ENCODE data around the gene IKBIP.
"Not testable (repeated sequence)": the region's sequence is repeated elsewhere in the genome, so short reads cannot be mapped to it uniquely, and the experiment has no call there.

The IKBIP gene, protein sequence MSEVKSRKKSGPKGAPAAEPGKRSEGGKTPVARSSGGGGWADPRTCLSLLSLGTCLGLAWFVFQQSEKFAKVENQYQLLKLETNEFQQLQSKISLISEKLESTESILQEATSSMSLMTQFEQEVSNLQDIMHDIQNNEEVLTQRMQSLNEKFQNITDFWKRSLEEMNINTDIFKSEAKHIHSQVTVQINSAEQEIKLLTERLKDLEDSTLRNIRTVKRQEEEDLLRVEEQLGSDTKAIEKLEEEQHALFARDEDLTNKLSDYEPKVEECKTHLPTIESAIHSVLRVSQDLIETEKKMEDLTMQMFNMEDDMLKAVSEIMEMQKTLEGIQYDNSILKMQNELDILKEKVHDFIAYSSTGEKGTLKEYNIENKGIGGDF

DNA sequence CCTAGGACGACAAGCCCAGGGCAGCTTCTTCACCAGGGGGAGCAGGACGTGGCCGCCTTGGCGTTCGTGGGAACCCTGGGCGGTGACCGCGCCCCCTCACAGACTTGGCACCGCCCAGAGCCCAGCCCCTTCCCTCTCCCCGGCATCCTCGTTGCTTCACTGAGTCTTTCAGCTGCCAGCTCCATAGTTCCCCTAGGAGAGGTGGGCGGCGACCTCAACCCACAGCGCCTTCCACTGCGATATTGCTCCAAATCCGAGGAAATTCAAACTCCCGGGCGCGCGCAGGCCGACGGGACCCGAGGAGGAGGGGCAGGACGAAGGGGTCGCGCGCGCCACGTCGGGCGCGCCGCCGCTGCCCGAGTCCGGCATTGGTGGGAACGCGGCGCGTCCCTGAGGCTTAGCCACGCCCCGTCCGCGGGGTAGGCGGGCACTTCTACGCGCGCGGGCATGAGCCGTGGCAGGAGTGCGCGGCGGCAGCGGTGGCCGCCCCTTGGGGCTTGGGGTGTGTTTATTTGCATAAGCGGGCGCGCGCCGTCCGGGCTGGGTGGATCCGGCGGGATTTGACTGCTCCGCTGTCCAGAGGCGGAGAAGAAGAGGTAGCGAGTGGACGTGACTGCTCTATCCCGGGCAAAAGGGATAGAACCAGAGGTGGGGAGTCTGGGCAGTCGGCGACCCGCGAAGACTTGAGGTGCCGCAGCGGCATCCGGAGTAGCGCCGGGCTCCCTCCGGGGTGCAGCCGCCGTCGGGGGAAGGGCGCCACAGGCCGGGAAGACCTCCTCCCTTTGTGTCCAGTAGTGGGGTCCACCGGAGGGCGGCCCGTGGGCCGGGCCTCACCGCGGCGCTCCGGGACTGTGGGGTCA lies at the start of gene IKBIP, which contains the start of gene APAF1:
Gene IKBIP, minus strand, starts transcription at position 77 of the 860 bp plus-strand sequence. CDS start 87 bp downstream, outside the sequence.
Gene APAF1, plus strand, starts transcription at position 579 of the 860 bp plus-strand sequence. CDS start 3,070 bp downstream, outside the sequence.
- DNase-seq (ENCODE audit: low read depth), result peak; percentile 95

DNA sequence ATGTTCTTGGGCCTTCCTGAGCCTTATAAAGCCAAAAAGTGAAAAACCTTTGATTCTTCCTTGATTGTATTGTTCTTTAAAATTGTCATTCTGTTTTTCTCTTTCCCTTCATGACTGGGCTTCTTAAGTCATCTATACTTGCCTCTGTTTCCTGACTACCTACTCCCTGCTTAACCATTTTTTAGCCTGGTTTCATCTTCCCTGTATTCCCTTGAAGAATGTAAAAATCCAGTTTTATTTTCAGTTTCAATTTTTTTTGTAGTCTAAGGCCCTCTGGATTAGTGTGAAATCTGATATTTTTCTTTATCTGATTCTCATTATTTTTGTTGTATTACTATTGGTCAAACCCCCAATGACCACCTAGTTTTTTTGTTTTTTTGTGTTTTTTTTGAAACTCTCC lies 46.8 kb upstream of the IKBIP start:
- DNase-seq (ENCODE audit: low read depth), result no peak

DNA sequence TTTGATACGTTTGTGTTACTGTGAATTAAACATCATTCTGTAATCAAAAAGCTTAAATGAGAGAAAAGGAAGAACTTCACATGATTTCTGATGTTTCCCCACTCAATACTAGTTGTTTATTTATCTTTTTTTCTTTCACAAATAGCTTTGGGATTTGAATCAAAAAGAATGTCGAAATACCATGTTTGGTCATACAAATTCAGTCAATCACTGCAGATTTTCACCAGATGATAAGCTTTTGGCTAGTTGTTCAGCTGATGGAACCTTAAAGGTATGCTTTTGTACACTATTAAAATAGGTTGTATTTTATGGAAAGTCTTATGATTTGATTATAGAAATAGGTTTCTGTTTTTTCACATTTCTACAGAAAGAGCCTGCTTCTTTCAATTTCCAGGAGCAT lies 42.0 kb upstream of the IKBIP start:
- no peak for DNase-seq (ENCODE audit: low read depth)

DNA sequence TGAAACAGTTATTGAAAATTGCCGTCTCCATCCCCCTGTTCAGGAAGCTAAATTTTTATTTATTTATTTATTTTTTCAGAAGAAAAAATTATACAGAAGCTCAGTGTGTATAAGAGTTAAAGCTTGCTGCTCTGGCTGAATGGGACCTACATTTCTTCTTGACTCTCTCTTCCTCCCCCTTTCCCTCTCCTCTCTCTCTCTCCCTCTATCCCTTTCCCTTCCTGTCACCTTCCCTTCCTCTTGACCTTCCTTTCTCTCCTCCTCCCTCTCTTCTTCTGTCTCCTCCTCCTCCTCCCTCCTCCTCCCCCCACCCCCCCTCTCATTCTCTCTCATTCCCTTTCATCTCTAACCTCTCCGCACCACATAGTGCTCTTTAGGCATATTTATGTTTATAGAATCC lies 39.6 kb upstream of the IKBIP start:
- no peak for DNase-seq (ENCODE audit: low read depth)

DNA sequence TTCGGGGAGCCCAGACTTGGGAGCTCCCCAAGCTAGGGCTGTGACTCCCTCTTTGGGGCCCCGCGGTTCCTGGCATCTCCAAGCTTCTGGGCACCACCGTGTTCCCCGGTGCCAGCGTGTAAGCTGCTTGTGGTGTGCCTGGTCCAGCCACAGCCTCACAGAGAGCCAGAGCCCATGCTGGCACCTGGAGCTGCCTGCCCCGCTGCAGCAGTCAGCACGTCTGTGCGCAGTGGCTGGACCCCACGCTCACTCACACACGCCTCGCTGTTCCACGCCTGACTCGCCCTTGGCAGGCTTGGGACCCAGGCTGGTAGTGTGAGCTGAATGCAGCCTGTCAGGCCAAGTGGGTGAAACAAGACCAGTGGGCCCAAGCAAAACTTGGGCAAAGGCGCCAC lies 35.0 kb upstream of the IKBIP start:
- DNase-seq (ENCODE audit: low read depth), result no peak

DNA sequence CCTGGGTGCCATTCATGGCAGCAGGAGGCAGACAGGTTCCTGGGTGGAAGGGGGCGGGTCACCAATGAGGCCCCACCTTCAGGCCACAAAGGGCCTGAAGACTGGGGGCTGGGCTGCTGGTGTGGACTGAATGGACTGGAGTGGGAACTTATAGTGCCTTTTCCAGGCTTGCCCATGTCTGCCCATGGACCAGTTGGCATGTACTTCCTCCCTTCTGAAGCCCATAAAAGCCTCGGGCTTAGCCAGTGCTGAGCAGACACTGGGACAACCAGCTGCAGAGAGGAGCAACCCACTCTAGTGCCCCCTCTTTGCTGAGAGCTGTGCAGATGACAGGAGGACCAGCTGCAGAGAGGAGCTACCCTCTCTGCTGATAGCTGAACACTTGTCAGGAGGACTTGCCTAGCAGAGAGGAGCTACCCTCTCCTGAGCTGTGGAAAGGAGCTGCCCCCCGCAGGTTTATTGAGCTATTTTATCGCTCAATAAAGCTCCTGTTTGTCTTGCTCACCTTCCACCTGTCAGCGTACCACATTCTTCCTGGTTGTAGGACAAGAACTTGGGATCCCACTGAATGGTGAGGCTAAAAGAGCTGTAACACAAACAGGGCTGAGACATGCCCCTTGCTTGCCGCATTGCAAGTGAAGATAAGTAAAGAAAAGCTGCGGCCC lies 34.5 kb upstream of the IKBIP start:
- no peak for DNase-seq (ENCODE audit: low read depth)

DNA sequence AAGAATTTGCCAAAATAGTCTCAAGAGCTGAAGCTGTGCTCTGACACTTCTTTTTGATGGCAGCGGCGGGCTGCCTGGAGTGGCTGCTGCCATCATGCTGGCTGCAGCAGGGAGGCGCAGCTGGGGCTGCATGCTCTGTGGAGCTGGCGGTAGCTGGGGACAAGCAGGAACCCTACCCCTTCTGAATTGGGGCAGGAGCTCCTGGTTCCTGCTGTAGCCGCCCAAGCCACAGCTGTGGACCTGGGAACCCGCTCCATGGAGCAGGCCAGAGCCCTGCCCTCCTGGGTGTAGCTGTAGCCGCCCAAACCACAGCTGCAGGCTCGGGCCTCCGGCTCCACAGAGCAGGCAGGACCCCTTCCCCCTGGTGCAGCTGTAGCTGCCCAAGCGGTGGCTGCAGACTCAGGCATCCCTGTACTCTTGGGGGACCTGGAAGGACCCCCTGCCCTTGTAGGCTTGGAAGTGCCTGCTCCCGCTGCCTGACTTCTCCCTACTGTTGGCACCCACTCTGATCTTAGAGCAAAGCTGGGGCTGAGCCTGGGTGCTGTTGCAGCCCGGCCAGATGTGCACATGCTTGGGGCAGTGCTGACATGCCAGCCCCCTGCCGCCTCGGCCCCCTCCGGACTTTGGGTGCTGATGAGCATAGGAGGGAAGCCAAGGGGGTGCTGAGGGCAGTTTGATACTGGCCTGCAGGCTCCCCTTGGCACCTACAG lies 33.8 kb upstream of the IKBIP start:
- no peak for DNase-seq (ENCODE audit: low read depth)

DNA sequence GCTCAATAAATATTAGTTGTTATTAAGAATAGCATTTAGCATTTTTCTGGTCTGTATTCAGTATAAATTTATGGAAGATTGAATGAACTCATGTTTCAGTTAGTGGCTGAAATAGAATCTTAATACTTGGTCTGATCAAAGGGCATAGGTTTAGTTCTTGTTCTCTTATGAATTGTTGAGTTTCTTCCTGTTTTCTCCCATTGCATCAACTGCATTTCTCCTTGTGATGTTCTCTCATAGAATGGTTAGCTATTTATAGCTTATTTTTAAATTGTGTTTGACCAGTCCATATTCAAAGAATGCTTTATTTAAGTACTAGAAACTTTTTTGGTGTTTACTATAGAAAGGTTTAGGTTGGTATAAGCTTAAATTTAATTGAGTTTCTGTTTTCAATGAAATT lies 30.3 kb upstream of the IKBIP start:
- no peak for DNase-seq (ENCODE audit: low read depth)

DNA sequence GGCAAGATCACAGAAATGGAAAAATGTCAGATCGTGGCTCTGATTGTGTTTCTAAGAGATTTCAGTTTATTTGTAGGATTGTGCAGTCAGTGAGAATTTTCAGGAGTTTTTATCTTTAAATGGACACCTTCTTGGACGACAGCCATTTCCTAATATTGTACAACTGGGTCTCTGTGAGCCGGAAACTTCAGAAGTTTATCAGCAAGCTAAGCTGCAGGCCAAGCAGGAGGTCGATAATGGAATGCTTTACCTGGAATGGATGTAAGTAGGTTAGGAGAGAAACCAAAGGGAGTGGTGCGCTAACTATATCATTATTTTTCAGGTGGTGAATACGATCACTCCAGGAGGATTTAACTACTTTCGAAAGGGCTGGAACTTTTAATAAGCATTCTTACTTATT lies 26.9 kb upstream of the IKBIP start:
- DNase-seq (ENCODE audit: low read depth), result no peak

DNA sequence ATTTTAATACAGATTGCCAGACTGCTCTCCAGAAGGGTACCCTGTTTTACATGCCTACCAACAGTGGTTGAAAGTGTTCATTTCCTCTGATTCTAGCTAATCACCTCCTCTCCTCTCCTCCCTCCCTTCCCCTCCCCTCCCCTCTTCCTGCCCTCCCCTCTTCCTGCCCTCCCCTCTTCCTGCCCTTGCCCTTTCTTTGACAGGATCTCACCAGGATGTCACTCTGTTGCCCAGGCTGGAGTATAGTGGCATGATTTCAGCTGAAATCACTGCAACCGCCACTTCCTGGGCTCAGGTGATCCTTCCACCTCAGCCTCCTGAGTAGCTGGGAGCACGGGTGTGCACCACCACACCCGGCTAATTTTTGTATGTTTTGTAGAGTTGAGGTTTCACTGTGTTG lies 25.2 kb upstream of the IKBIP start:
- DNase-seq (ENCODE audit: low read depth), result no peak

DNA sequence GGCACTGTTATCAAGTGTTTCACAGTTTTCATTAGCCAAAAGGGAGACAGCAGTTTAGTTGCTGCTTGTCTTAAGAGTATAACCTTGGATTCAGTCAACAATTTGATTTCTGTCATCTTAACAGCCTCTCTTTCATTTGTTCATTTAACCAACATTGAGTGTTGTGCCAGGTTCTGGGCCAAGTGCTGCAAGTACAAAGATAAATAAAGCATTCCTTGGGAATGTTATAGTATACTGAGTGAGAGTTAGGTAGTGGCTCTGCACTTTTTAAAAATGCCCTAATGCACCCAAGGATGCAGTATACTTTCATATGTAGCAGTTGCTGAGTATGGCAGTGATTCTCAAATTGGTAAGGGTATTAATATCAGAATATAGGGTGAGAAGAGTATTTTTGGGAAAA lies 15.9 kb upstream of the IKBIP start:
- no peak for DNase-seq (ENCODE audit: low read depth)

DNA sequence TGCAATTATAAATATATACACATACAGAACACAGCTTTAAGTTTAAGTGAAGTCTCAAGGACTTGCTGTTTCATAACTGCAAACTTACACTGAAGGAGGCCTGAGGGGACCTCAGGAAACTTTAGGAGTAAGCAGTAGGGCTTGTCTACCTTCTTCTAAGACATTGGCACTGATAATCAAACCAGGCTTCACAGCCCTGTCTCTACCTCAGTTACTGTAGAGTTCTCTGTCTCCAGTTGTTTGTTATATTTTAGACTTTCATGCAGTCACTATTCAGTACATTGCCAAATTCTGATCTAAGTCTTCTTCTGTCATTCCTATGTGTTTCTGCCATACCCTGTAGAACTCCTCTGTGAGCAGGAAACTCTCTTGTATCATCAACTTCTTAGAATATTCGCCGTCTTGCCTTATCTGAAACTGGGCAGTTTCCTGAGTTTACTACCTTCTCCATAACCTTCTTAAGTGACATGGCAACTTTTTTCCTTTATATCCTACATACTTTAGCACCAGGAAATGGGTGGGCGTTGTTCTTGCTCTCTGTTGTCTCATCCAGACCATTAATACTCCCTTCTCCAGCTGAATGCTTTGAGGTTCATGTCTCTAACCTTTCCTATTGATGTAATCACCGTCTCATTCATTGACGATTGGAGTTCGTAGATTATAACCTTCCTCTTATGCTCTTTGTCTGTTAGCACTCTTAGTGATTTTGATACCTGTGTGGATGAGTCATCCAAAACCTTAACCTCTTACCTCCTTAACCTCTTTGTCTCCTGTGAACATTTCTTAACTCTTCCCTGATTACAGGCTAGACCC lies 11.9 kb upstream of the IKBIP start:
- no peak for DNase-seq (ENCODE audit: low read depth)

DNA sequence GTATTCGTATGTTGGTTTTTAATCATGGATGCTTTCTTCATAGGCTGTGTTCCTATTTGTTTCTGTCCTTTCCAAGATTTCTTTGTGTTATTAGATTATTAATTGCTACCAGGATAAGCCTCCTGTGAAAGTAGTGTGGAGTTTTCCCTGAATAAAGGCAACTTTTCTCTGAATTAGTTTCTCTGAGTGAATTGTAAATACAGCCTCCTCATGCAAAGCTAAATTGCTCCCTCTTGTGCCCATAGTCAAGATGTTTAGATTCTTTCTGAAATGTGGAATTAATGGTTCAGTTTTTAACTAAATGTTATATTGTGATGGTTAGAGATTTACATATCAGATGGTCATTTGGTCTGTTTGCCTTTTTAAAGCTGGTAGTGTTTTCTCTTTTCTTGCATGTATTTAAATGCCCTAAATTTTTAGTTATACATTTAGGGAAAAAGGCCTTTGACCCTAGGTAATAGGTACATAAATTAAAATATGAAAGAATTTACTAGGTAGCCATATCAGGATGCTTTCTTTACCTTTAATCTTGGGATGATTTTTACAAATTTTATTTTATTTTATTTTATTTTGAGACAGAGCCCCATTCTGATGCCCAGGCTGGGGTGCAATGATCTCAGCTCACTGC lies 9.4 kb upstream of the IKBIP start:
- DNase-seq (ENCODE audit: low read depth), result no peak

DNA sequence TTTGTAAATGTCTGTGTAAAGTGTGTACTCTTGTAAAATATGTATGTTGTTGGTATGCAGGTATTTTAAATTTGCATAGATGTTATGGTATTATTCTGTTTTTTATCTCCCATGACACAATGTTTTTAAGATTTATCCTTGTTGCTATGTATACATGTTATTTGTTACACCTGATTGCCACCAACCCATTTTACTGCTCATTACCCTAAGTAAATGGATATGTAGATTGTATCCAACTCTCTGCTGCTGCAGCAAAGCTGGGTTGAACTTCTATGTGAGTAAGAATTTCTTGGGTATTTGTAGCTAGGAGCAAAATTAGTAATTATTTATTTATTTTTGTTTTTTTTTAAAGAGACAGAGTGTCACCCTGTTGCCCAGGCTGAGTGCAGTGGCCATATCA lies 6.7 kb upstream of the IKBIP start:
- no peak for DNase-seq (ENCODE audit: low read depth)

DNA sequence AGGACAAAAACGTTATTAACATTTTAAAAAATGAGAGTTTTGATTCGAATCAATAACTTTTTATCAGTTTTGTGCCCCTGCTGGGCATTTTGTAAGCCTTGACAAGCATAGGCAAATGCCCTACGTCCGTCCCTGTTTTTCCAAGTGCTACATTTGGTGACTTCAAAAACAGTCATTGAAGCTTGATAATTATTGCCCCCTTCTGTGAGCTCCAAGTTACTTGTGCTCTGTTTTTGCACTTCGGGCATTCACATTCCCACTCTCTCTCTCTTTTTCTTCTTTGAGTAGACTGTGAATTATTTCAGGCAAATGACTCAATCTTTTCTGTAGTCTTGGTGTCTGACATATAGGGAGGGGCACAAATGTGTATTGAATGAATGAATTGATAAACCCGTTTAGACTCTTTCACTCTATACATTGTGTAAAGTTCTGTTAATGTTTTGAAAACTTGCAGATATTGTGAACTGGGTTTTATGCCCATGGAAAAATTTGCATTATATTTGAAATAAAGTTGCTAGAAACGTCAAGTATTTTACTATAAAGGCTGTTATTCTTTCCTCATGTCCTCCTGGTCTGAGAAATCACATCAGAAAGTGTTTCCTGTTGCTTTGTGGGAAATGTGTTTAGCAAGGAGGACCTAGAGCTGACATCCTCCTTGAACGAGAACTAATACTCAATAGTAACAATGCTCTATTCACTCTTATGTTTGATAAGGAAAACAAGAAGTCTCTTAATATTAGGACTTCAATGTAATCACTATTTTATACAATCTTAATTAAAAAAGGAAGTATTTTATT lies 1.9 kb upstream of the IKBIP start:
- DNase-seq (ENCODE audit: low read depth), result no peak

DNA sequence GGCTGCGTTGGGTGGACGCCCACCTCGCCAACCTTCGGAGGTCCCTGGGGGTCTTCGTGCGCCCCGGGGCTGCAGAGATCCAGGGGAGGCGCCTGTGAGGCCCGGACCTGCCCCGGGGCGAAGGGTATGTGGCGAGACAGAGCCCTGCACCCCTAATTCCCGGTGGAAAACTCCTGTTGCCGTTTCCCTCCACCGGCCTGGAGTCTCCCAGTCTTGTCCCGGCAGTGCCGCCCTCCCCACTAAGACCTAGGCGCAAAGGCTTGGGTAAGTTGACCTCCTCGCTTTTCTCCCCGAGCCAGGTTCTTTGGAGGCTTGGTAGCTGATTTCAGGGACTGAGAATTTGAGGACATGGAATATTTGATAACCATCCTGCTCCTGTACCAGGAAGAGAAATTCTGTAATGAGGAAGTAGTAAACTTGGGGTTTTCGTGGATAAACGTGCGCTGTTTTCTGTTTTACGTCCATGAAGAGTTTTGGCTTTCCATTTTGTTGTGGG lies 1.0 kb upstream of the IKBIP start:
- DNase-seq (ENCODE audit: low read depth), result peak; percentile 3

DNA sequence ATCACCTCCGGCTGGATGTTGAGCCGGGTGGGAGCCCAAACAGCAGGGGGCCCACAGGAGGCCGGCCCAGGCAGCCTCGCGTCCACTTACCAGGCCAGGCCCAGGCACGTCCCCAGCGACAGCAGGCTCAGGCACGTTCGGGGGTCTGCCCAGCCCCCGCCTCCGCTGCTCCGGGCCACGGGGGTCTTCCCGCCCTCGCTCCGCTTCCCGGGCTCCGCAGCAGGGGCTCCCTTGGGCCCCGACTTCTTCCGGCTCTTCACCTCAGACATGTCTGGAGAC lies 216 bp downstream of the IKBIP start:
- no peak for DNase-seq (ENCODE audit: low read depth)

DNA sequence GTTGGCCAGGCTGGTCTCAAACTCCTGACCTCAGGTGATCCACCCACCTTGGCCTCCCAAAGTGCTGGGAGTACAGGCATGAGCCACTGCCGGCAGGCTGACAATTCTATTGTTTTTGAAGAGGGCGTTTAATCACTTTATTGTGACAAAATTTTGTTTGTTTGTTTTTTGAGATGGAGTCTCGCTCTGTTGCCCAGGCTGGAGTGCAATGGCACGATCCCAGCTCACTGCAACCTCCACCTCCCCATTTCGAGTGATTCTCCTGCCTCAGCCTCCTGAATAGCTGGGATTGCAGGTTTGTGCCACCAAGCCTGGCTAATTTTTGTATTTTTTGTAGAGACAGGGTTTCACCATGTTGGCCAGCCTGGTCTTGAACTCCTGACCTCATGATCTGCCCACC lies 1.8 kb downstream of the IKBIP start:
- not testable (repeated sequence) for DNase-seq (ENCODE audit: low read depth)

DNA sequence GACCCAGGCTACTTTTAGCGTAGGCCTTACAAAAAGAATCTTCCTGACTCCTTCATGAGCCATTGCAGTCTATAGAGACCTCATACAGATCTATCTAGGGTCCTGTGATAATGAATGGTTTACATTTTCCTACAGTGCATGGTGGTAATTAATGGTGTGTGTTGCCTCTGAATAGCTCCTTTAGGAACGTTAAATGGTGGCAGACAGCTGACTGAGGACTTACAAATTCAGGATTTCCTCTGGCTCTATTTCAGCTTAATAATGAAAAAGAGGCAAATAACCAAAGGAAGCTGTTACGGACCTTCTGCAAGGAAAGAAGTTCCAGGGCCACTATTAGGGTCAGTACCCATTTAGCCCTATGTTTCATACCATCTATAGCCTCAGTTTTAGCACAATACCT lies 5.1 kb downstream of the IKBIP start:
- DNase-seq (ENCODE audit: low read depth), result no peak

DNA sequence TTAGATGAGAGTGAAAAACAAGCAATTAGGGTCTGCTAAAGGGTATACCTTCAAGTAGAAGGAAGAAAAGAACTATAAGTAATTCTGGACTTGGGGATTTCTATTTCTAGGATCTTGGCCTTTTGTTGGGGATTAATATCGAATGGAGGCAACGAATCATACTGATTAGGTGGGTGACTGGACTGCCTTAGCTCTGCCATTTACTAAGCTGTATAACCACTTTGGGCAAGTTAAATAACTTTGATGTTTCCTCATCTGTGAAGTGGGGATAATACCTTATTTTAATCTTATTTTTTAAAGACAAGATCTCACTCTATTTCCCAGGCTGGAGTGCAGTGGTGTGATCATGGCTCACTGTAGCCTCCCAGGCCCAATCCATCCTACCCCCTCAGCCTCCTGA lies 6.6 kb downstream of the IKBIP start:
- DNase-seq (ENCODE audit: low read depth), result no peak
